BJ (cell line): ENCODE data around the gene DHX34. TPM values are rescaled to one million over a fixed set of nuclear protein-coding genes. Genes with fewer than 3 reads are reported as not detected.
"Not testable (repeated sequence)": the region's sequence is repeated elsewhere in the genome, so short reads cannot be mapped to it uniquely, and the experiment has no call there.

Experiments used
- CTCF ChIA-PET: fragments of 350-600 bp; formaldehyde crosslinking; extraction: SDS; loops from one replicate; lab custom pipeline; 2021; ENCODE audit warnings: antibody characterized with exemption, inconsistent platforms; lab: Yijun Ruan, JAX
- POLR2A ChIA-PET: fragments of 300-600 bp; sonication (Branson Sonifier 250); formaldehyde crosslinking; extraction: SDS; loops from one replicate; lab custom pipeline; 2021; ENCODE audit warnings: antibody characterized with exemption; lab: Charles Lee
- DNase-seq: peaks from one replicate; pipeline ENCODE4 v3.0.0-alpha.2; 2011; ENCODE audit warnings: low read depth
- H3K27me3 ChIP-seq: 2 replicates; pipeline ENCODE4 v1.6.0; 2011; ENCODE audit warnings: low read length; ENCODE audit not compliant: control insufficient read depth, insufficient read depth
- H3K36me3 ChIP-seq: 2 replicates; pipeline ENCODE4 v1.5.1; 2011; ENCODE audit warnings: low read length; ENCODE audit not compliant: control insufficient read depth, insufficient read depth
- H3K4me3 ChIP-seq: 2 replicates; pipeline ENCODE4 v1.5.1; 2011; ENCODE audit warnings: low read depth, mild to moderate bottlenecking, control low read depth, low read length
- CTCF ChIP-seq: IDR thresholded peaks from 2 replicates; pipeline ENCODE4 v1.5.1; 2011; ENCODE audit warnings: low read depth, mild to moderate bottlenecking, control low read depth, inconsistent platforms, low read length, moderate library complexity; ENCODE audit not compliant: insufficient read depth
- polyA plus RNA-seq: library from polyadenylated mRNA; depleted of rRNA; stranded (reverse); fragments of >200 nt; gene quantifications from 2 replicates; pipeline ENCODE4 v1.2.3, GENCODE V29; 2011

The DHX34 gene
- polyA plus RNA-seq, 1 experiment = 6.4 TPM

GRCh38 chr19:47344425-47344824 lies 4.7 kb upstream of the DHX34 start:
- ChIA-PET POLR2A (interaction anchor here (0.7 kb wide), 1 partner anchor 55 kb away, joined by 3 read pairs; no protein-coding TSS in a partner anchor), CTCF (interaction anchor here (1.1 to 1.8 kb wide), 2 partner anchors 11 to 39 kb away, joined by 3 to 5 read pairs; no protein-coding TSS in a partner anchor)
- DNase-seq = no peak
- no peaks in the 10 kb centered on the region for H3K27me3 ChIP-seq
- no peaks in the 10 kb centered on the region for H3K36me3 ChIP-seq
- TF ChIP-seq CTCF = no peak
- no peak overlapping the region for H3K4me3 ChIP-seq

GRCh38 chr19:47346024-47346423 lies 3.1 kb upstream of the DHX34 start:
- DNase-seq, POLR2A ChIA-PET, H3K36me3 ChIP-seq, H3K4me3 ChIP-seq, H3K27me3 ChIP-seq: not testable (repeated sequence)
- CTCF ChIA-PET = interaction anchor here (0.7 to 1.0 kb wide), 2 partner anchors 49 to 51 kb away, joined by 3 read pairs; no protein-coding TSS in a partner anchor

GRCh38 chr19:47350630-47351029 lies 1.5 kb downstream of the DHX34 start:
- DNase-seq = no peak
- CTCF ChIA-PET = interaction anchor here (0.6 to 3.2 kb wide), 7 partner anchors 14 to 271 kb away, joined by 3 to 32 read pairs (median 7); partner anchors contain the start of gene C5AR2
- POLR2A ChIA-PET = interaction anchor here (0.5 kb wide), 1 partner anchor 40 kb away, joined by 3 read pairs; no protein-coding TSS in a partner anchor

GRCh38 chr19:47351548-47351947 lies 2.4 kb downstream of the DHX34 start:
- CTCF ChIA-PET = interaction anchor here (2.2 kb wide), 1 partner anchor 40 kb away, joined by 7 read pairs; no protein-coding TSS in a partner anchor
- Histone ChIP-seq H3K36me3 (peaks cover 15% of the 10 kb centered on the region), H3K27me3 (no peaks in the 10 kb centered on the region), H3K4me3 (no peak overlapping the region)
- DNase-seq = no peak
- POLR2A ChIA-PET = no interaction called here
- no peak for TF ChIP-seq CTCF

More at GRCh38 chr19:47350630-47351029, 1.5 kb downstream of the DHX34 start:
- TF ChIP-seq CTCF = no peak
- H3K4me3 ChIP-seq = no peak overlapping the region
- no peaks in the 10 kb centered on the region for H3K27me3 ChIP-seq
- peaks cover 15% of the 10 kb centered on the region for H3K36me3 ChIP-seq

- CTCF ChIA-PET = interaction anchor here (0.9 to 2.2 kb wide), 2 partner anchors 10 to 39 kb away, joined by 3 to 7 read pairs; no protein-coding TSS in a partner anchor
- H3K36me3 ChIP-seq = peaks cover 15% of the 10 kb centered on the region
These were observed 3.0 kb downstream of the DHX34 start for GRCh38 chr19:47352095-47352494.

More at GRCh38 chr19:47352095-47352494, 3.0 kb downstream of the DHX34 start:
- no peak for DNase-seq
- POLR2A ChIA-PET = no interaction called here
- no peak for TF ChIP-seq CTCF
- Histone ChIP-seq H3K27me3 (no peaks in the 10 kb centered on the region), H3K4me3 (no peak overlapping the region)
